HG03342 (cell line): ENCODE data around the gene FGF14.
A peak's percentile ranks its signal among the peaks of the same experiment; 100 is the strongest.

Experiments used
- ATAC-seq: cut with Tn5 transposase; IDR thresholded peaks from one replicate; pipeline ENCODE4 v1.9.1; 2021; ENCODE audit warnings: mild to moderate bottlenecking, moderate library complexity; ENCODE audit not compliant: unreplicated experiment

FGF14 gene

DNA sequence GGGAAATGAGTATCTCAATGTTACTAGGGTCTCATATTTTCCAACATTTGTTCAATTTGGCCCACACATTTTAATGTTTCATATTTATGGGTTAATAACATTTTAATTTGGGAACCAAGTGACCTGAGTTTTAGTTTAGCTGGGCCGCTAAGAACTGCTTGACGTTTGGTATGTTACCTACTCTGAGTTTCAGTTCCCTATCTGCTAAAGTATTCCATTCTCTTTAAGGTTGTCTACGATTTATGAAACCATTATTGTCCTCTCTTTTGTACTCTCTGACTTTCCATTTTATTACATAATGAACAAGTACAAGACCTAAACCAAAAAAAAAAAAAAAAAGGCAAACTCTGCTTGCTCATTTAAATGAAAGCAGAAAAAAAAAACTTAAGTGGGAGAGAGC, 89.9 kb downstream of the FGF14 start:
- peak; percentile 85 for ATAC-seq

DNA sequence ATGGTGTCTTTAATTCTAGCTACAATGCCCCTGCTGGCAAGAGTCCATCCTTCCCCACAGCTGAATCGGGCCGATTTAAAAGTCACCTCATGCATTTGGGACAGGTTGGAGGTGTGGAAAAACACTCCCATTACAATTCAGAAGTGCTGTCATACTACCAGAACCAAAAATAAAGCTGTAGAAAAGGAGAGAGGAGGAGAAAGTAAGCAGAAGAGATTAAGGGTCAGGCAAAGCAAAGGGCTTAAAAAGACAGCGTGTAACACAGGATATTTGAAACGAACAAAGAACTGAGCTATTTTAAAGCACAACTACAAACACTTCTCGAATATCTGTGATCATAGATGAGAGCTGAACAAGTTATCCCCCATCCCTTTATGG, 90.4 kb downstream of the FGF14 start:
- no peak for ATAC-seq

DNA sequence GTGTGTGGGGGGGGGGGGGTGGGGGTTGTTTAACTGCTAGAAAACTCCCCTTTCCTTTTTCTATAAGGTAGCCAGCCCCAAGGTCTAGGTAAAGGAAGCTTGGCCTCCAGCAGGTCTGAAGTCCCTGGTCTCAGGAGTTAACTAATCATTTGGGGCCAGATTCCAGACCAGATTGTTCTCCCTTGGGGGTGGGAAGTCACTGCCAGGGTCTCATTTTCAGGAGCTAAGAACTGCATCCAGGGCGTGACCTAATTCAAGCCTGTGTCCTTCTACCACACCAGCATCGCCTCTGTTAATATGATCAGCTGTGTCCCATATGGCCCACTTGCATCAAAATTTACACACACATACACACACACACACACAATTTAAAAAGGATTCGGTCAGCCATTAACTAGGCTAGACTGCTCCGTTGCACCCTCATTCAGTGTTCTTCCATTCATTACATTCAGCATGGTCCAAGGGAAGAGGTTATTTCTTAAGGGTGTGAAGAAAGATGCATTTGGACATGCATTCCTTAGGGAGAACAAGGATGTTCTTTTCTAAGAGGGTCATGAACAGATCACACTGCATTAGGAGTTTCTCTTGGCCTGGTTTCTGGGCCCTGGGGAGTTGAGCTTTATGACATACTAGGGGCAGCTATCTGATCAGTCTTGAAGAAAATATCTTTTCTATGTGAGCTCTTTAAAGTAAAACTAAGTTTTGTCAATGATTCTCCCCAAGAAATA, 91.0 kb downstream of the FGF14 start:
- no peak for ATAC-seq

DNA sequence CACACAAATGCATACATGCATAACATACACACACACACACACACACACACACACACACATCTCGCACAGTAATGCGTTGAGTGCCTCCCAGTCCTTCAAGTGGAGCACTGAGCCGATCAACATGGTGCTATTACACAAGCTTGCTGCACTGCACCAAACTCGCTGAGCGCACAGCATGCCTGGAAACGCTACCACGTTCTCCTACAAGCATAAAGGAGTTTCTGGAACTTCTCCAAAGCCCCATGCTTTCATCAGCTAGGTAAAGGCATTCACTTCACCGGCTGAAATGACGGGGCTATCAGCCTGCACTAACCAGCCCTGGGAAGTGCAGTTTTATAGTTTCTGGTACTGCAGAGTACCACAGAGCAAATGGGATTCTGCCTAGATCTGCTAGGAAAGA, 92.7 kb downstream of the FGF14 start:
- ATAC-seq = no peak

DNA sequence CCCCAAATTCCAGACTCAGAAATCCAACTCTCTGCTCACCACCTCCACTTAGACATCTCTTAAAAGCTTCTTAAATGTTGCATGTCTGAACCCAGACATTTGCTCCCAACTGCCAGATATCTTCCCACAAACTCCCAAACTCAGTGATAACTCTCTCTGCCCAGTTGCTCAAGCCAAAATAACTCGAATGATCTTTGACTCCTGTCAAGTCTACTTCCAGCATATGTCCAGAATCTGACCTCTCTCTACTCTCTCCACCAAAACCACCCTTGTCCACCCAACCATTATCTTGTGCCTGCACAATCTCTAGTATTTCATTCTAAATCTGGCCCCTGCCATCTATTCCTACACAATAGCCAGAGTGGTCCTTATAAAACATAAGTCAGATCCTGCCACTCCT, 99.3 kb downstream of the FGF14 start:
- no peak for ATAC-seq

- no peak for ATAC-seq
Observed at GRCh38 chr13:102300379-102300778, 101.5 kb downstream of the FGF14 start.

DNA sequence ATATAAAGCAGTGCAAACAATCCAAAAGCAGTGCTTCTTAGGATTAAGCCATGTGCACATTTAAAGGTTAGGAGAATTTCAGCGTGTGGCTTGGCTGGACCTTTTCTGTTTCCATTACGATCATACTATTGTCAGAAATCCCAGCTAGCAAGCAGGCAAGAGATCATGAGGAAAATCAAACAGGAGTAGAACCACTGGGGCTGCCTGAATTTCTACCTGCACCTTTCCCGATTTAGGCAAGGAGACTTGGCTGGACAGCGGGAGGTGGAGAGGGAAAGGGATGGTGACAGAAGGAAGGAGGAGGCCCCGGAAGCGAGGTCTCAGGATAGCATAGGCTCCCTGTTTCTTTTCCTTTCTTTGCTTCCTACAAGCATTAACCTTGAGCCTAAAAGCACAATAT, 102.5 kb downstream of the FGF14 start:
- ATAC-seq = no peak

GRCh38 chr13:102298051-102298450, 103.8 kb downstream of the FGF14 start:
- no peak for ATAC-seq

- ATAC-seq = no peak
Observed at GRCh38 chr13:102295316-102296048, 106.4 kb downstream of the FGF14 start.

DNA sequence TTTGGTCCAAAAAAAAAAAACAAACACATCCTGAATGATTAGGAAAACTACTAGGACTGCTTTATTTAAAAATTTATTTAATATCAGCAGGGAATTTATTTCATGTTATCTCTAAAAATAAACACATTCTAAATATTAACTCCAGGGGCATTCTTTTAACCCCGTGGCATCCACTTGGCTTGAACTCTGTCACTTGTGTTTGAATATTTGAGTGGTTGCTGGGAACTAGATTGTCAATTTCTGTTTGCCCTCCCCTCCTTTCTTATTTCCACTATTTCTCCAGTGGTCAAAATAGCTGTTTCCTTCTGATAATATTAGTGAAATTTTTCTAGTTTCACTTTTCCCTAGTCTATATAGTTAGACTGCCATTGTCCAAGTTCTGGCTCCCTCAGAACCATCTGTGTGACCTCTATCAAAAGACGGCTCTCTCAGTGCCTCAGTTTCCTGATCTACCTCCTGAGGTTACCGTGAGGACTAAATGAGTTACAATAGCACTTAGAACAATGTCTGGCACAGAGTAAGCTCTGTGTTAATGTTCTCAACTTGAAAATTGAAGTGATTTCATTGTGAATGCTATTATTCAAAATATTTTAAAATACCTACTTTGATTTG, 107.3 kb downstream of the FGF14 start:
- no peak for ATAC-seq

DNA sequence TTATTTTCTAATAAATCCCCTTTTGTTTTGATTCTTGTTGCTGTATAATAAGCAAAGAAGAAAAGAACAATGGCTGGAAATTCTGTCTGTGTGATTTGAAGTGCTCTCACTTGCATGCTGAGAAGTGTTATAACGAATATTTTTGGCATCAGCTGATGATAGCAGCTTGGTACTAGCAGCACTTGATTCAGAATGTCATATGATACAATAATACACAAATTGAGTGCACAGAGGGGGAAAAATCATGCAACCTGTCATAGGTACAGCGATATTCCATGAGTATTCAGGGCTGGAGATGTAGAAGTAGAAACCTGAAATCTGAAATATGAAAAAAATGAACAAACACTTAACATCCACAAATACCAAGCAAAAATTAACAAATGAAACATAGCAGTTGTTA, 108.1 kb downstream of the FGF14 start:
- no peak for ATAC-seq

DNA sequence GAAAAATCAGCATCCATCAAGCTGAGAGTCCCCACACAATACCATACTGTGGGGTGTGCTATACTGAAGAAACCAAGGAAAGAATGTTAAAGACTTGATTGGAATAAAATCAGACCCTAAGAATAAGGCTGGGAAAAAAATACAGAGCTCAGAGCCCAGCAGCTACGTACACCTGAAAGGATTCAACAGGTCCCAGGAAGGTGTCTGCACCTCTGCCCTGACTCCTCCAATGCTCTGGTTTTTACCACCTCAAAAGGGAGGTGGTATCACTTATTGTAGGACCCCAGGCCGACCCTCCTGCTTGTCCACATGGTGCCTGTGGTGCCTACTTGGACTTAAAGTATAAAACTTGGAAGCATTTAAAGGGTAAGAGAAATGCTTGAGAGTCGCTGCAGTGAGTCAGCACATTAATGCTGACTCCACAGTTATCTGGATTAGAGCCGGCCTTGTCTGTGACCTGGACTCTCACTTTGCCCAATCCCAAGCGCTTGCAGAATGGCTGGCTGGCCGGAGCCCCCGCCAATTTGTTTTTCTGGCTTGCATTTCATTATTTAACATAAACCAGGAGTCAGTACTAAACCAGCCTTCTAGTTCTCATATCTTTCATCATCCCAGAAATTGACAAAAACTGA, 110.1 kb downstream of the FGF14 start:
- ATAC-seq = no peak

GRCh38 chr13:102289606-102290005, 112.2 kb downstream of the FGF14 start:
- ATAC-seq = no peak

DNA sequence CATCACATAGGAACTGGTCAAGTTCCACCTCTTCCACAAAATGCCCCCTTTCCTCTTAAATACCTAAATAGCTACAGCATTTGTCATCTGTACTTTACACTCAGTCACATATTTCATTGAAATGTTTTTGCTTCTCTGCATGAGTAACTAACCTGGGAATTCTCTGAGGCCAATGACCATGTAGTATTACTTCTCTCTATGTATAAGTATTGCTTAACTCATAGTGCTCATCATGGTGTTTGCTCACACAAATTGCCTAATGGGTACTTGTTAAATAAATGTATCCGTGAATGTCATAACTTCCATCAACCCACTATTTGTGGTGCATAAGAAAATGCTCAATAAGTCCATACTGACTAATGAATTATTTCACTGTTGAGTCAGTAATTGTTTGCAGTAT, 115.5 kb downstream of the FGF14 start:
- ATAC-seq = no peak

DNA sequence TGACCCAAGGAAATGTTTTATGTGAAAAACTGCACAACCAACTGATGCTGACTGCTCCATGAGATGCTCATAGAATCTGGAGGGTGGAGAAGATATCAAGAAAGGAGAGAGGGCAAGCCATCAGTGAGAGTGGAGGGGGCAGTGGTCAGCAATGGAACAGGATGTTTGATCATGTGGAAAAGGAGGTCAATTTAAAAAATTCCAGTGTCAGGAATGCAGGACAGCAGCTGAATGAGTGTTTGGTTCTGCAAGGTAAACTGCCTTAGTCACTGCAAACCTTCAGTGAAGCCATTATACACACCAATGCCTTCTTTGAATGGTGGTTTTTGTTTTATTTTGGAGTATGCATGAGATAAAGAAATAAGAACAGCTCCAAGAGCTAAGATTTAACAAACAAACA, 121.5 kb downstream of the FGF14 start:
- ATAC-seq = no peak

GRCh38 chr13:102277286-102277685, 124.6 kb downstream of the FGF14 start:
- no peak for ATAC-seq

DNA sequence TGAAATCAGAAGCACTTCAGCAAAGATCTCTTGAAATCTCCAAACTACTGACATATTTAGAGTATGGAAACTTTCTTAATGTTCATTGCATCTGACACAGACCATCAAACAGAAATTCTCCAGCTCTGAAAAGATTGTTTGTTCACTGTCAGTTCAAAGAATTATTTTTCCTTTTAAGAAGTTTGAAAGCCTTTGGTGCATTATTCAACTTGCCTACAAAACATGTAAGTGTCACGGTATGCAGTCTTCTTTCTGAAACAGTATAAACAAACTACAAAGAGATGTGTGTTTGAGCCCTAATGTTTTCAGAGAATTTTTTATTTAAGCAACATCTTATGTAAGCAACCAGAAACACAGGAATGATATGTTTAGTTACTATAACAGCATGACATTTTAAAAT, 125.4 kb downstream of the FGF14 start:
- ATAC-seq = no peak

DNA sequence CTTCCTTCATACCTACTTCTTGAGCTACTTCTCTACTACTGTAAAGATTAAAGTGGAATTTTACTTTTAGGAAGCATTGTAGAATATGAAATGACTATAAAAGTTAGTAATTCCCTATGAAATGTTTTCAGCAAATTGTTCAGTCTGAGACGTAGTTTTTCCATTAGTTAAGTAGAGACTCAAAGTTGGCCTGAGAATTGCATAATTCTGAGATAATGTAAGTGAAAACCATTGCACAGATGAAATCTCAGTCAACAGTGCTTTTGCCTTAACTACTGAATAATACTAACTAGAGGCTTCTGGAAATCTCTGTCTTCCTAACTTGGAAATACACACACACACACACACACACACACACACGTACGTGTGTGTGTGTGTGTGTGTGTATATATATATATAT, 125.9 kb downstream of the FGF14 start:
- ATAC-seq = no peak

DNA sequence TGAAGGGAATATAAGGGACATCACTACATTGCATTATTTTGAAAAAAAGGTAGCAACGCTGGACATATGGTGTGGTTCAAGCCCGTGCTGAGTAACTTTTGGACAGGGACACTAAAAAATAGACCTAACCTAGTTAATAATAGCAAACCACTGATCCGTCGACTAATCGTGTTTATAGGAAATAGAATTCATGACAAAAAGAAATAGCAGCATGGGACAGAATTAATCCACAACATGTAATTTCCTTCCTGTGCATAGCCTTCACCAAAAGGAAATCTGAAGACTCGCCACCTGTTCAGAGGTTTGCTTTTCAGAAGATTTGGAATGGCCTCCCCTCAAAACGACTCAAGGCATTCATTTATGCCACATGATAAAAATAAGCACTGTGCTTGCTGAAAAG, 128.7 kb downstream of the FGF14 start:
- ATAC-seq = no peak

DNA sequence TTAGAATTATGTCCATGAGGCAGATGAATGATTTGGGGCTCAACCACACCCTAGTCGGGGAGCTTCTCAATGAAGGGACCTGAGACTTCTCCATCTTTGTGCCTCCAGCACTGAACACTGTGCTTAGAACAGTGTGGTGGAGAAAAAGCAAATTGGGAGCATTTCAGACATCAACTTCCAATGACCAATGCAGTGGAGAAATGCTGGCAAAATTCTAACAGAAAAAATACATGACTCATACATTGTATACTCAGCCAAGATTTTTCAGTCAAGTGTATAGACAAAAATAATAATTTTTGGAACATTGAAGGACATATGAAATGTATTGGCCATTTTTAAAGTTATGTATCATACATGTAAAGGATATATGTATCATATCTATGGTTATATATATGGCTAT, 134.7 kb downstream of the FGF14 start:
- no peak for ATAC-seq

- ATAC-seq = no peak
Observed at GRCh38 chr13:102261809-102262208, 140.0 kb downstream of the FGF14 start.

GRCh38 chr13:102261316-102261715, 140.5 kb downstream of the FGF14 start:
- ATAC-seq = no peak
